Measurements from ENCODE around the gene NME5. TPM values are rescaled to one million over a fixed set of nuclear protein-coding genes. Genes with fewer than 3 reads are reported as not detected.
"Not testable (repeated sequence)": the region's sequence is repeated elsewhere in the genome, so short reads cannot be mapped to it uniquely, and the experiment has no call there.

Gene NME5
- total and polyA plus RNA-seq, 9 donors: 3.6 to 16.2 (median 6.2) TPM

- WGBS, 3 donors: 32 to 55% (median 46%) methylated on average over 1 of the region's 1 CpG
- no peaks in the 10 kb centered on the region for H3K36me3 ChIP-seq
- intact Hi-C loops (cut with DNase I): loop anchor here in 2 of 4 donors (5.0 to 10.0 kb wide), 2 partner anchors 47 to 54 kb away; no protein-coding TSS in a partner anchor
- H3K27ac ChIP-seq: no peak overlapping the region
- no peaks in the 10 kb centered on the region for H3K27me3 ChIP-seq
- no peak for TF ChIP-seq CTCF (IDR thresholded peaks at IDR 0.05)
- TF ChIP-seq EP300 (IDR thresholded peaks at IDR 0.05): no peak
- TF ChIP-seq POLR2A (IDR thresholded peaks at IDR 0.05): no peak
- no peak for DNase-seq
- no peaks in the 10 kb centered on the region for H3K4me1 ChIP-seq (ENCODE audit: insufficient read depth)
- H3K4me3 ChIP-seq: no peak overlapping the region
- H3K9me3 ChIP-seq: no peaks in the 10 kb centered on the region
These were observed 61.1 kb downstream of the NME5 start for GRCh38 chr5:138078006-138078643.

- no peaks in the 10 kb centered on the region for H3K9me3 ChIP-seq
- no peaks in the 10 kb centered on the region for H3K36me3 ChIP-seq
- H3K27ac ChIP-seq: no peak overlapping the region
- no peak overlapping the region for H3K4me3 ChIP-seq
- no peaks in the 10 kb centered on the region for H3K27me3 ChIP-seq
- intact Hi-C loops (cut with DNase I): loop anchor here in 2 of 4 donors (5.0 to 10.0 kb wide), 2 partner anchors 48 to 55 kb away; no protein-coding TSS in a partner anchor
- TF ChIP-seq CTCF (IDR thresholded peaks at IDR 0.05) (peak; percentile 53 to 73 (median 59)), POLR2A (IDR thresholded peaks at IDR 0.05) (no peak)
- 21 to 23% (median 23%) methylated on average over 5 of the region's 5 CpGs for WGBS, 3 donors
- H3K4me1 ChIP-seq (ENCODE audit: insufficient read depth): no peaks in the 10 kb centered on the region
- DNase-seq: peak; percentile 43 to 77 (median 56)
These were observed 62.0 kb downstream of the NME5 start for GRCh38 chr5:138077064-138077696.

- H3K27ac ChIP-seq; H3K27me3 ChIP-seq; H3K4me1 ChIP-seq (ENCODE audit: insufficient read depth); H3K4me3 ChIP-seq; H3K9me3 ChIP-seq; DNase-seq; H3K36me3 ChIP-seq: not testable (repeated sequence)
- WGBS, 3 donors: 91 to 95% (median 94%) methylated on average over 8 to 30 of the region's 32 CpGs
- intact Hi-C loops (cut with DNase I): loop anchor here in 1 of 4 donors (10.0 kb wide), 1 partner anchor 55 kb away; no protein-coding TSS in a partner anchor
These were observed 69.2 kb downstream of the NME5 start for GRCh38 chr5:138070026-138070425.

GRCh38 chr5:138068742-138069600 is 70.3 kb downstream of the NME5 start:
- Histone ChIP-seq H3K4me1 (ENCODE audit: insufficient read depth) (no peaks in the 10 kb centered on the region), H3K27me3 (no peaks in the 10 kb centered on the region), H3K36me3 (no peaks in the 10 kb centered on the region), H3K4me3 (no peak overlapping the region), H3K27ac (no peak overlapping the region), H3K9me3 (no peaks in the 10 kb centered on the region)
- peak; percentile 35 to 77 (median 72) for DNase-seq
- TF ChIP-seq EP300 (IDR thresholded peaks at IDR 0.05): no peak
- TF ChIP-seq CTCF (IDR thresholded peaks at IDR 0.05): peak in 2 of 3 donors; percentile 38 to 52
- TF ChIP-seq POLR2A (IDR thresholded peaks at IDR 0.05): no peak
- 23 to 31% (median 24%) methylated on average over 6 of the region's 6 CpGs for WGBS, 3 donors
- intact Hi-C loops (cut with DNase I): no loop called here
